ENCODE data around the gene LRPAP1.

Gene LRPAP1

GRCh38 chr4:3524349-3524748 is 7.9 kb downstream of the LRPAP1 start:
- Histone ChIP-seq H3K27me3 (ENCODE audit: insufficient read depth, low read length, poor library complexity, severe bottlenecking) (no peaks in the 10 kb centered on the region), H3F3A (ENCODE audit: low read depth) (no peaks in the 10 kb centered on the region), H3K4me3 (ENCODE audit: low read length, poor library complexity, severe bottlenecking) (no peak overlapping the region), H3K9me2 (replicated peaks; ENCODE audit: low read depth, low read length) (no peaks in the 10 kb centered on the region), H3K79me2 (ENCODE audit: insufficient read depth, low read length) (peaks cover 51% of the 10 kb centered on the region), H3K9me3 (ENCODE audit: insufficient read depth, low read depth, low read length) (no peaks in the 10 kb centered on the region), H2AFZ (ENCODE audit: low read length) (no peak overlapping the region), H4K20me1 (ENCODE audit: insufficient read depth, low read length, poor library complexity, severe bottlenecking) (peaks cover 36% of the 10 kb centered on the region), H3K4me2 (ENCODE audit: low read depth, low read length, poor library complexity, severe bottlenecking) (no peak overlapping the region), H3K9ac (ENCODE audit: low read depth, low read length, poor library complexity, severe bottlenecking) (no peak overlapping the region), H3K4me1 (ENCODE audit: insufficient read depth, low read length, poor library complexity, severe bottlenecking) (peaks cover 28% of the 10 kb centered on the region), H3K36me3 (ENCODE audit: insufficient read depth, low read length) (peaks cover 57% of the 10 kb centered on the region; the same call in 1 of the 2 replicates)
- TF ChIP-seq CTCF (conservative IDR thresholded peaks at IDR 0.05; ENCODE audit: low read length) (no peak), EZH2phosphoT487 (IDR thresholded peaks at IDR 0.05; ENCODE audit: borderline replicate concordance) (no peak)

- peaks cover 63% of the 10 kb centered on the region; the same call in 1 of the 2 replicates for H3K36me3 ChIP-seq (ENCODE audit: insufficient read depth, low read length)
Observed at GRCh38 chr4:3523628-3524221, 8.5 kb downstream of the LRPAP1 start.

GRCh38 chr4:3523146-3523627 is 9.0 kb downstream of the LRPAP1 start:
- Histone ChIP-seq H3F3A (ENCODE audit: low read depth) (no peaks in the 10 kb centered on the region), H3K36me3 (ENCODE audit: insufficient read depth, low read length) (peaks cover 66% of the 10 kb centered on the region; the same call in 1 of the 2 replicates), H3K9ac (ENCODE audit: low read depth, low read length, poor library complexity, severe bottlenecking) (no peak overlapping the region), H3K4me2 (ENCODE audit: low read depth, low read length, poor library complexity, severe bottlenecking) (no peak overlapping the region), H3K9me2 (replicated peaks; ENCODE audit: low read depth, low read length) (no peaks in the 10 kb centered on the region), H3K4me1 (ENCODE audit: insufficient read depth, low read length, poor library complexity, severe bottlenecking) (peaks cover 19% of the 10 kb centered on the region), H4K20me1 (ENCODE audit: insufficient read depth, low read length, poor library complexity, severe bottlenecking) (peaks cover 27% of the 10 kb centered on the region), H3K9me3 (ENCODE audit: insufficient read depth, low read depth, low read length) (no peaks in the 10 kb centered on the region), H3K4me3 (ENCODE audit: low read length, poor library complexity, severe bottlenecking) (no peak overlapping the region), H2AFZ (ENCODE audit: low read length) (no peak overlapping the region), H3K27me3 (ENCODE audit: insufficient read depth, low read length, poor library complexity, severe bottlenecking) (no peaks in the 10 kb centered on the region), H3K79me2 (ENCODE audit: insufficient read depth, low read length) (peaks cover 39% of the 10 kb centered on the region)
- TF ChIP-seq CTCF (conservative IDR thresholded peaks at IDR 0.05; ENCODE audit: low read length): no peak

More at GRCh38 chr4:3523628-3524221, 8.5 kb downstream of the LRPAP1 start:
- Histone ChIP-seq H3K9me2 (replicated peaks; ENCODE audit: low read depth, low read length) (no peaks in the 10 kb centered on the region), H3K4me3 (ENCODE audit: low read length, poor library complexity, severe bottlenecking) (no peak overlapping the region), H3K79me2 (ENCODE audit: insufficient read depth, low read length) (peaks cover 45% of the 10 kb centered on the region), H3K9me3 (ENCODE audit: insufficient read depth, low read depth, low read length) (no peaks in the 10 kb centered on the region), H3K27me3 (ENCODE audit: insufficient read depth, low read length, poor library complexity, severe bottlenecking) (no peaks in the 10 kb centered on the region), H3K4me2 (ENCODE audit: low read depth, low read length, poor library complexity, severe bottlenecking) (no peak overlapping the region), H2AFZ (ENCODE audit: low read length) (no peak overlapping the region), H3K9ac (ENCODE audit: low read depth, low read length, poor library complexity, severe bottlenecking) (no peak overlapping the region), H3K4me1 (ENCODE audit: insufficient read depth, low read length, poor library complexity, severe bottlenecking) (peaks cover 24% of the 10 kb centered on the region), H3F3A (ENCODE audit: low read depth) (no peaks in the 10 kb centered on the region), H4K20me1 (ENCODE audit: insufficient read depth, low read length, poor library complexity, severe bottlenecking) (peaks cover 33% of the 10 kb centered on the region)
- no peak for TF ChIP-seq CTCF (conservative IDR thresholded peaks at IDR 0.05; ENCODE audit: low read length)
- TF ChIP-seq EZH2phosphoT487 (IDR thresholded peaks at IDR 0.05; ENCODE audit: borderline replicate concordance): no peak
